ENCODE data around the gene NSF. TPM values are rescaled to one million over a fixed set of nuclear protein-coding genes. Genes with fewer than 3 reads are reported as not detected.
"Not testable (repeated sequence)": the region's sequence is repeated elsewhere in the genome, so short reads cannot be mapped to it uniquely, and the experiment has no call there.

The NSF gene
- total and polyA plus RNA-seq, 2 experiments from 2014 or later, result 18.6 to 29.0 TPM

DNA sequence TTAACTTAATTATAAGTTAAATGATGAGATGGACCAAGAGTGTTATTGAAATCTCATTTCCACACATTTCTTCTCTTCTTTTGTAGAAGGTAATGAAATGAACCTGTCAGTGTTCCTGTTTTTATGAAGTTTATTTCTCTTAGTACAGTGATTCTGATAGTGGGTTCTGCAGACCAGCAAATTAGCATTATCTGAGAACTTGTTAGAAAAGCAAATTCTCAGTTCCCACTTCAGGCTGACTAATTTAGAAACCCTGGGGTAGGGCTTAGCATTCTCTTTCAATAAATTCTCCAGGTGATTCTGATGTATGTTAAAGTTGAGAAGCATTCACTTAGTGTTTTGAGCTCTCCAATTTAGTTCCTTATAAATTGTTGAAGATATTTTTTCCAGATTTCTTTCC is 12.7 kb downstream of the NSF start:
- H3K9me3 ChIP-seq (ENCODE audit: low read depth); H3K27ac ChIP-seq; H3K4me1 ChIP-seq (ENCODE audit: low read depth); DNase-seq (ENCODE audit: low read depth in 1 of 2, low spot score in 1 of 2); H3K27me3 ChIP-seq; H3K36me3 ChIP-seq; H3K4me3 ChIP-seq: not testable (repeated sequence)

DNA sequence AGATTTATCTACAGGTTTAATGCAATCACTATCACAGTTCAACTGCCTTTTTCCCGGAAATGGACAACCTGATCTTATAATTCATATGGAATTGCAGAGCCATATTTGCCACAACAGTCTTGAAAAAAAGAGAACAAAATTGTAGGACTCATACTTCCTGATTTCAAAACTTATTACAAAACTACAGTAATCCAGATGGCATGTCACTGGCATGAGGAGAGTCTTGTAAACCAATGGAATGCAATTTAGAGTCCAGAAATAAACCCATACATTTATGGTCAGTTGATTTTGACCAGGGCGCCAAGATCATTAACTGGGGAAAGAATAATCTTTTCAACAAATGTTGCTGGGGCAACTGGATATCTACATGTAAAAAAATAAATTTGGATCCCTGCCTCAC is 20.8 kb downstream of the NSF start:
- H3K36me3 ChIP-seq; H3K9me3 ChIP-seq (ENCODE audit: low read depth); H3K4me1 ChIP-seq (ENCODE audit: low read depth); DNase-seq (ENCODE audit: low read depth in 1 of 2, low spot score in 1 of 2); H3K4me3 ChIP-seq; H3K27ac ChIP-seq; H3K27me3 ChIP-seq: not testable (repeated sequence)

DNA sequence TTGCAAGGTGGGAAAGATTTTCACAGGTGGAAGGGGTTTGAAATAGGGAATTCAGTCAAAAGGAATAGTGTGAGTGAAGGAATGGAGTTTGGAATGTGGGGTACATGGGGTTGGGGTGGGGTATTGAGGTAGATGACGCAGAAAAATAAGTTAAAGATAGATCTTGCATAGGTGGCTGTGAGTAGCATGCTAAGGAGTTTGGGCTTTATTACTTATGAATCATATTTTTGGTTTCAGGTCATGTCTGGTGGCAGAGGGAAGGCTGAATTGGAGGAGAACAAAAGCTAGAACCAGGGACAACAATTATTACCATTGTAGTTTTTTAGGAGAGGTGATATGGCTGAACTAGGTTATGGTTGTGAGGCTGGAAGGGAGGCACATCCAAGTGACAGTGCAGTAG is 23.4 kb downstream of the NSF start:
- H3K27me3 ChIP-seq; H3K36me3 ChIP-seq; DNase-seq (ENCODE audit: low read depth in 1 of 2, low spot score in 1 of 2); H3K4me3 ChIP-seq; H3K4me1 ChIP-seq (ENCODE audit: low read depth); H3K9me3 ChIP-seq (ENCODE audit: low read depth); H3K27ac ChIP-seq: not testable (repeated sequence)

DNA sequence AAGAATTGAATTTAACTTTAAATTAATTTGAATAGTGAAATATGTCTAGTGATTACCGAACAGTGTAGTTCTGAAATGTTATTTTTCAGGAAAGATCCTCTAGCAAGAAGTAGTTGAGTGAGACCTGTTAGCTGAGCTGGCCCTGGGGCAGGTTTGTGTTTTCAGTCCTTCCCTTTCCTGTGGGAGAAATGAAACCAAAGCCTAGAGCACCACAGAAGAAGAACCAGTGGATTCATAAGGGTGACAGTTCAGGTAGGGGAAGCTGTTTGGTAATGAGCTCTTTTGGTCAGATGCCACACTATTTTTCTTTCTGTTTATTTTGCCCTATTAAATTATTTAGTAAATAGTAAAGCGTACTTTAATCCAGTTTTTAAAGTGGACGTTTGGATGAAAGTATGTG is 26.7 kb downstream of the NSF start:
- H3K4me1 ChIP-seq (ENCODE audit: low read depth); H3K9me3 ChIP-seq (ENCODE audit: low read depth); H3K4me3 ChIP-seq; H3K27ac ChIP-seq; DNase-seq (ENCODE audit: low read depth in 1 of 2, low spot score in 1 of 2); H3K36me3 ChIP-seq; H3K27me3 ChIP-seq: not testable (repeated sequence)

DNA sequence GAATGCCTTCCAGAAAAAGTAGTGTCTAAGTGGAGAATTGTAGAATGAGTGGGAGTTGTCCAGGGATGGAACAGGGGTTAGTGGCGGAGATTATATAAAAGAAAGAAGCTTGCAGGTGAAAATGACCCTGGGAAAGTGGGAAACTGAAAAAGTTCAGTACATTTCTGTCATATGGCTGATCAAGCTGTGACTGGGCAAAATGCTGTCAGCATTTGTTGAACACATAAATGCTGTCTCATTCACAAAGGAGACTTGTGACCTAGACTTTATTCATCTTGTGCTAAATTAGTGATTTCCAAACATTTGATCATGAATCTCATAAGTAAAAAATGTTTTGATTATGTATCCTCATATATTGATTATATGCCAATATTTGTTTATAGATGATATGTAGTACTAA is 28.5 kb downstream of the NSF start:
- not testable (repeated sequence) for H3K36me3 ChIP-seq; H3K9me3 ChIP-seq (ENCODE audit: low read depth); DNase-seq (ENCODE audit: low read depth in 1 of 2, low spot score in 1 of 2); H3K27ac ChIP-seq; H3K27me3 ChIP-seq; H3K4me3 ChIP-seq; H3K4me1 ChIP-seq (ENCODE audit: low read depth)

DNA sequence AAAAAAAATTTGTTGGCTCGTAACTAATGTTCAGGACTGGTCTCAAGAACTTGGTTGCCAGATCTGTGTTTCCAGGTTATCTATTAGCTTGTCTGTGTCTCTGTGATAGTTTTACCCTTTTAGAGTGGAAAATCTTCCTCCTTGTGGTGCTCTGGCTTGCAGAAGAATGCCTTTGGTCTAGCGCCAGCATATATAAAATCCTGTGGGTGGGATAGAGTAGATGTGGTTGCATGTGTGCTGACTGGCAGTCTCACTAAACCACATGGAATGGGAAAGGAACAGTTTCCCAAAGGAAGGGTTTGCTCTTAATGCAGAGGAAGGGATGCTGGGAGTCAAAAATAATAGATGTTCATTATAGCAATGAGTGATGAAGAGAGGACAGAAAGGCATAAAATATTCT is 33.3 kb downstream of the NSF start:
- H3K36me3 ChIP-seq; H3K4me3 ChIP-seq; H3K9me3 ChIP-seq (ENCODE audit: low read depth); H3K27me3 ChIP-seq; H3K4me1 ChIP-seq (ENCODE audit: low read depth); DNase-seq (ENCODE audit: low read depth in 1 of 2, low spot score in 1 of 2); H3K27ac ChIP-seq: not testable (repeated sequence)

DNA sequence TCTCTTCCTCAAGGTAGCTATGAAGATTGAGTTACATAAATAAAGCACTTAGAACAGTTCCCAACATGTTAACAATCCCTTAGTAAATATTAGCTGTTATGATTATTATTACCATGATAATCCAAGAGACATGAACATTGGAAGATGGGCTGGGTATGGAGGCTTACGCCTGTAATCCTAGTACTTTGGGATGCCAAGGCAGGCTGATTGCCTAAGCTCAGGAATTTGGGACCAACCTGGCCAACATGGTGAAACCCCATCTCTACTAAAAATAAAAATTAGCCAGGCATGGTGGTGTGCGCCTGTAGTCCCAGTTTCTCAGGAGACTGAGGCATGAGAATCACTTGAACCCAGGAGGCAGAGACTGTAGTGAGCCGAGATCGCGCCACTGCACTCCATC is 34.3 kb downstream of the NSF start:
- H3K36me3 ChIP-seq; H3K4me1 ChIP-seq (ENCODE audit: low read depth); H3K4me3 ChIP-seq; H3K9me3 ChIP-seq (ENCODE audit: low read depth); DNase-seq (ENCODE audit: low read depth in 1 of 2, low spot score in 1 of 2); H3K27me3 ChIP-seq; H3K27ac ChIP-seq: not testable (repeated sequence)

DNA sequence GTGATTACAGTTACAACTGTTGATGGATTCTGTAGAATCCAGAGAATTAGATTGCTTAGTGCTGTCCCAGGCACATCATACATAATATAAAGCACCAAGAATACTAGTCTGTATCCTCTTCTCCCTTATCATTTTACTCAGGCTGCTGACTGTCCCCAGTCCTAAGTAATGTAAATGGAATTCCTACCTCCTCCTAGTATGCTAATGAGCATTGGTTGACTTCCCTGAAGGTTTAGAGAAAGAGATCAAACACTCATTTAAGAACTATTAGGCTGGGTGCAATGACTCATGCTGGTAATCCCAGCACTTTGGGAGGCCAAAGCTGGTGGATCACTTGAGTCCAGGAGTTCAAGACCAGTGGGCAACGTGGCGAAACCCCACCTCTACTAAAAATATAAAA is 37.0 kb downstream of the NSF start:
- H3K4me3 ChIP-seq; DNase-seq (ENCODE audit: low read depth in 1 of 2, low spot score in 1 of 2); H3K36me3 ChIP-seq; H3K27me3 ChIP-seq; H3K9me3 ChIP-seq (ENCODE audit: low read depth); H3K27ac ChIP-seq; H3K4me1 ChIP-seq (ENCODE audit: low read depth): not testable (repeated sequence)

DNA sequence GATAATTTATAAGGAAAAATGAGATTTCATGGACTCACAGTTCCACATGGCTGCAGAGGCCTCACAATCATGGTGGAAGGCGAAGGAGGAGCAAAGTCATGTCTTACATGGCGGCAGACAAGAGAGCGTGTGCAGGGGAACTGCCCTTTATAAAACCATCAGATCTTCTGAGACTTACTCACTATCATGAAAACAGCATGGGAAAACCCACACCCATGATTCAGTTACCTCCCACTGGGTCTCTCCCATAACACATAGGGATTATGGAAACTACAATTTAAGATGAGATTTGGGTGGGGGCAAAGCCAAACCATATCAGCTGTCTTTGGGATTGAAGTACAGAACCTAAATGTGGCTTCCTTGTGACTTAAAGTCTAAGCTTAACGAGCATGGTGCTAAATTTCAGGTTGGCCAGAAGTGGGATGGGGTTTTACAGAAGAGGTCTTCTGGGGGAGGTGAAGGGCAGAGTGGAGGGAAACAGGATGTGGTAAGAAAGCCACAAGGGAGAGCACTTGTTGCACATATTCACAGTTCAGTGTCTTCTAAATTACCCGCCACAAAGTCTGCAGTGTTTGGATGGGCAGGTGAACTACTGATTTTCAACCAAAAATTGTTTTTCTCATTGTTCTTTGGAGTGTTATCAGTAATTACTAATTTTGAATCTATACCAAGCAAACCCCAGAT is 38.4 kb downstream of the NSF start:
- not testable (repeated sequence) for H3K27me3 ChIP-seq, H3K27ac ChIP-seq

DNA sequence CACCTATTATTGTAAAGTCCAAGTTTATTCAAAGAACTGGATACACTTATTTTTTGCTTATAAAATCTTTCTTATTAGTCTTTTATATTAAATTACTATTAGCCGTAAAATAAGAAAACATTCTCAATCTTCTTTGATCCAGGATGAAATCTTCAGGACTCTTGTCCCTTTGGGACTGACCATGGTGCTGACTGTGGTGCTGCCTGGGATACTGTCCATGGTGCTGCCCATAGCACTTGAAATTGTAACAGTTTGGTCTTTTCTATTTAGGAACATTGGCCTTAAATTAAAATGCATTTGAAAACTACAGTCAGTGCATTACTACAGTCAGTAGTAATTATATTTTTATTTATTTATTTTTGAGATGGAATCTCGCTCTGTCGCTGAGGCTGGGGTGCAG is 41.7 kb downstream of the NSF start:
- H3K27me3 ChIP-seq; H3K4me3 ChIP-seq; H3K9me3 ChIP-seq (ENCODE audit: low read depth): not testable (repeated sequence)

More for the DNA sequence above, 38.4 kb downstream of the NSF start:
- not testable (repeated sequence) for H3K36me3 ChIP-seq; H3K9me3 ChIP-seq (ENCODE audit: low read depth); H3K4me1 ChIP-seq (ENCODE audit: low read depth); DNase-seq (ENCODE audit: low read depth in 1 of 2, low spot score in 1 of 2); H3K4me3 ChIP-seq

DNA sequence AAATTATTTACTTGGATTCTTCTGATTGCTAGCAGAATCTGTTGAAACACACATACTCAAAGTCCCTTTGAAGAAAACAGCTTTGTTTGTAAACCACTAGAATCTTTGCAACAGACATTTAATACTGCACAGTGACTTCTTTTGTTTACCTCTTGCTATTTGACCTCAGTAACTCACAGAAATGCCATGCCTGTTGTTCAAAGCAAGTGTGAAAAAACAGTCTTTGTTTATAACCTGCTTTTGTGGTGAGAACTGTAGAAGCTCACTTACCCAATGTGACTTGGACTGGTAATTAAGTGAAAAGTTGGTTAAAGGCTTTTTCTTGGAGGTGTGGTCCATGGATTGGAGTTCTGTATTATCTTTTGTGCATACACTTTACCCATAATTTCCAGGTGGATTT is 44.4 kb downstream of the NSF start:
- not testable (repeated sequence) for H3K4me1 ChIP-seq (ENCODE audit: low read depth); H3K36me3 ChIP-seq; DNase-seq (ENCODE audit: low read depth in 1 of 2, low spot score in 1 of 2); H3K4me3 ChIP-seq; H3K27me3 ChIP-seq; H3K9me3 ChIP-seq (ENCODE audit: low read depth); H3K27ac ChIP-seq

More for the DNA sequence above, 41.7 kb downstream of the NSF start:
- not testable (repeated sequence) for DNase-seq (ENCODE audit: low read depth in 1 of 2, low spot score in 1 of 2); H3K36me3 ChIP-seq; H3K4me1 ChIP-seq (ENCODE audit: low read depth); H3K27ac ChIP-seq

DNA sequence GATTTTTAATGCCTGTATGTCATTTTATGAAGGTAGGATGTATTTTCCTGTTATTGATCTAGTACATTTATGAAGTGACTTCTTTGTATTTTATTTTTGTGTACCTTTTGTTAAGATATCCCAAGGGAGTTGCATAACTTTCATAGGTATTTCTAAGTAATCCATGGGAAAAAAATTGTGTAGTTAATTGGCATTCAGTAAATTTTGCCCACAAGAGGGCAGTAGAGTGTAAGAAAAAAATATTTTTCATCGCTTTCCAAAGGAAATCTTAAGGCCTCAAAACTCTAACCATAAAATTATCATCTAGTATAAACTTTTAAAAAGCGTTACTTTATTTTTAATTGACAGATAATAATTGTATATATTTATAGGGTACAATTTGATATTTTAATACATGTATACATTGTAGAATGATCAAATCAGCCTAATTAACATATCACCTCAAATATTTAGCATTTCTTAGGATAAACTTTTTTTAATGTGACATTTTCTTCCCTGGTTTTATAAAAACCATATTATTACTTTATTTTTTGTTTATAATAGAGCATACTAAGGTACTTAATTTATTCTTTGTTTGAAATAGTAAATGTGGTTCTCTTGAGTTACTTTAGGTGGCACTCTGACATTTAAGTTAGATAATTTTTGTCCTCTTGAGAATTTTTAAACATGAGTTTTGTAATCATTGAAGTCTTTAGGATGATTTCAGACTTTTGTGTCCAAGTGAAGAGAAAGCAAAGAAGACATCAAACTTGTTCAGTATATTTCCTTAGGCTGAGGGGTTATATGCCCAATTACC is 51.6 kb downstream of the NSF start:
- H3K27ac ChIP-seq; H3K4me1 ChIP-seq (ENCODE audit: low read depth); H3K36me3 ChIP-seq; H3K27me3 ChIP-seq; DNase-seq (ENCODE audit: low read depth in 1 of 2, low spot score in 1 of 2); H3K9me3 ChIP-seq (ENCODE audit: low read depth); H3K4me3 ChIP-seq: not testable (repeated sequence)

DNA sequence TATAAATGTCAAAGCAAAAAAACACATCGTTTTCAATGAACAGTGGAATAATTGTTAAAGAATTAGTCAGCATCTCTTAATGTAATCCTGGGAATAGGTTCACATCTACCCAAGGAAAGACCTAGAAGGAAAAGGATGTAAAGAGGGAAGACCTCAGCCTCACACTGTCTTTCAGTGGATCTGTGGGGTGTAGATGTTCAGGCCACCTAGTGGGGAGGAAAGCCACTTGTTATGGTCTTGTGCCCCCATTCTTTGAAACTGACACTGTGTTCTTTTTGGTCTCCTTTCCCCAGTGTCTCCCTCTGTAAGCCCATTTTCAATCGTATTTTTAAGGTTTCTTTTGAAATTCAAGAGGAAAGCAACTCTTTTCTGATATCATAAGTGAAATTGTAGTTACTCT is 56.8 kb downstream of the NSF start:
- not testable (repeated sequence) for H3K27ac ChIP-seq; H3K27me3 ChIP-seq; H3K4me1 ChIP-seq (ENCODE audit: low read depth); H3K9me3 ChIP-seq (ENCODE audit: low read depth); H3K4me3 ChIP-seq; DNase-seq (ENCODE audit: low read depth in 1 of 2, low spot score in 1 of 2); H3K36me3 ChIP-seq

DNA sequence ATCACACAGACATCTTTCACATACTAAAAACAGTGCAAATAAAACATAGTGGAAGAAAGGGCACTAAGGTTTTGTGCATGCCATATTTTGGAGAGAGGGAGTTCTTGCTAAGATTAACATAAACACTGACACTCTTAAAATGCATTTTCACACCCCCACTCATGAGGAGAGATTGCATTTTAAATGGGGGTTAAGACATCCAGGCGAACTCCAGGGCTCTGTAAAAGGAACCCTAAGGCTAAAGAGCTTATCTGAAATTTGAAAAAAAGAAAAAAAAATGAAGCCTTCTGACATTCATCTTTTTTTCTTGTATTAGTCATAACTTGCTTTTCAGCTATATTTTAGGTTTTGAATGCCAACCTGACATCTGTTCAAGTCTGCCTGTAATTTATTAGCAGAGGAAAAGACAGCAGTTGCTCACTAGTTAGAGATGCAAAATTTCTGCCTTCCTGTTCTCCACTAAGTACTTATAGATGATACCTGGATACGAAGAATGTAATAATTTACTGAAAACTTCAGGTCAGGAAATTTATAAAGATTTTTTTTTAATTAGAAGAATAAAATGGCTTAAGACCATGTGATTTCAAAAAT is 57.3 kb downstream of the NSF start:
- not testable (repeated sequence) for DNase-seq (ENCODE audit: low read depth in 1 of 2, low spot score in 1 of 2); H3K4me1 ChIP-seq (ENCODE audit: low read depth); H3K27ac ChIP-seq; H3K9me3 ChIP-seq (ENCODE audit: low read depth); H3K27me3 ChIP-seq; H3K4me3 ChIP-seq; H3K36me3 ChIP-seq

All from cardiac muscle cell (in vitro differentiated cells and primary cell).